Psoas muscle (tissue), 8 donors: ENCODE measurements around the gene ECHDC3. TPM values are rescaled to one million over a fixed set of nuclear protein-coding genes. Genes with fewer than 3 reads are reported as not detected.

Experiments
- ATAC-seq, 4 donors: fragments of 200-7000 bp; cut with Tn5 transposase; one replicate each; pipeline ENCODE4 v1.9.1; 2020; ENCODE audit warnings: moderate library complexity in 3 of 4, mild to moderate bottlenecking in 2 of 4
- DNase-seq, 2 donors: peaks; one replicate each; pipeline ENCODE4 v3.0.0-alpha.2; 2020
- H3K27ac ChIP-seq: fragments of 200-600 bp; one replicate; pipeline ENCODE4 v1.8.0; 2022
- H3K27me3 ChIP-seq, 3 donors: fragments of 200-600 bp in 1 of 3; one replicate each; pipeline versions ENCODE4 v1.6.1 to v1.8.0; 2013 to 2022; ENCODE audit warnings: low read length in 2 of 3, mild to moderate bottlenecking in 2 of 3, moderate library complexity in 1 of 3; ENCODE audit not compliant: insufficient read depth in 3 of 3
- H3K36me3 ChIP-seq, 2 donors: fragments of 200-600 bp in 1 of 2; one replicate each; pipeline versions ENCODE4 v1.6.1 to v1.8.0; 2013 to 2022; ENCODE audit warnings: low read depth in 1 of 2, mild to moderate bottlenecking in 1 of 2, moderate library complexity in 1 of 2; ENCODE audit not compliant: insufficient read depth in 1 of 2
- H3K4me1 ChIP-seq: fragments of 200-600 bp; one replicate; pipeline ENCODE4 v1.8.0; 2022
- H3K4me3 ChIP-seq: fragments of 200-600 bp; one replicate; pipeline ENCODE4 v1.8.0; 2022; ENCODE audit warnings: mild to moderate bottlenecking
- H3K9me3 ChIP-seq: fragments of 200-600 bp; one replicate; pipeline ENCODE4 v1.8.0; 2022
- WGBS, 3 donors: extraction: QIAGEN DNeasy Blood & Tissue Kit; methylation state at CpG; one replicate each; pipeline versions ENCODE4 v1.1.6 to v1.1.7; 2013; 5-methylcytosine and 5-hydroxymethylcytosine counted together
- intact Hi-C, 2 donors: fragments of 100-400 bp; cut with DNase I; formaldehyde crosslinking; loops; one replicate each; pipeline versions ENCODE4 v1.11.0 to v1.14.2; 2022
- polyA plus RNA-seq, 3 donors: library from polyadenylated mRNA; stranded (reverse); fragments of 200-250 nt; gene quantifications; one replicate each; pipeline ENCODE4 v1.2.3, GENCODE V29; 2013
- total RNA-seq, 4 donors: library from RNA; stranded (reverse); fragmentation: NEBNext Ultra II Directional in 2 of 4; extraction: Animal tissue kit (Norgen Biotek cat#: 25700) in 2 of 4; gene quantifications; one replicate each; pipeline versions ENCODE4 v1.2.1 to v1.2.4, GENCODE V29; 2021 to 2023
- TF ChIP-seq, protein P1 (sequence below): fragments of 200-600 bp; IDR thresholded peaks from one replicate; pipeline ENCODE4 v1.8.0; 2022; ENCODE audit warnings: antibody characterized with exemption
- donor health status: healthy with polysubstance abuse.
- donor health status: DM: no; HTN: no; CAD: no; lungs with moderate emphysema.
- donor health status: Bipolar disorder and iron deficiency.
- donor health status: healthy.
- donor health status: DM: yes; HTN: yes; CAD: no.
- donor health status: DM: no; HTN: no; CAD: no.
- donor health status: DM: no; HTN: no; CAD: no.
- donor health status: DM: yes; HTN: yes; CAD: no.

ECHDC3 gene
- total and polyA plus RNA-seq, 7 donors = 39.9 to 146 (median 66.9) TPM

DNA sequence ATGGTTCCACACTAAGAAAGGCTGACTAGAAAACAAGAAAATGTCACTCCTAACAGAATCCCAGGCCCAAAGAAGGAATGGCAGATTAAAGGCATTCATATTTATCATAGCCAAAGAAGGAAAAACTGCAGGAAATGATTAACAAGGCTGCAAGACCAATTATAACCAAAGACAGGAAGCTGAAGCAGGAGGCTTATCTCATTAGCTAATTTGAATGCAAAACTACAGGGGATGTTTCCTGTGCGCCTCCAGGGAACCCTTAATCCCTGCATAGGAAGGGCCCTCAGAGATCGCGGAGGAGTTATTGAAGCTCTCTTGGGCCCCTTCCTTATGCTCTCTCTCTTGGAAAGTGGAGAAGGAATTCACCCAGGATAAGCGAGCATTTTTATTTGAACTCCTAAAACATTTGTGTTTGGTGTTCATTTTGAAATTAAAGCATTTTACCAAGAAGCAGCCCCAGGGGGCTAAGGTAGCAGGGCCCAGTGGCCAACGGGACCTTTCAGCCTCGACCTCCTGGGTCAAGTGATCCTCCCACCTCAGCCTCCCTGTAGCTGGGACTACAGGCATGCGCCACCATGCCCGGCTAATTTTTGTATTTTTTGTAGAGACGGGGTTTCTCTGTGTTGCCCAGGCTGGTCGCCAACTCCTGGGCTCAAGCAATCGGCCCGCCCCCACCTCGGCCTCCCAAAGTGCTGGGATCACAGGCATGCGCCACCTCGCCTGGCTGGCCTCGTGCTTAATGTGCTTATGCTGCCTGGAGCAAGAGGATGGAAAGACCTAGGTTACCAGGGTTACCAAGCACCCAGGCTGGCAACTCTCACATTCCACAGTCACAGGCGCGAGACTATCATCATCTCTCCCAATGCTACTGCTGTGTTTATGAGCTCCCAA, 56.9 kb downstream of the ECHDC3 start:
- H3K36me3 ChIP-seq = no peaks in the 10 kb centered on the region
- intact Hi-C loops = no loop called here
- TF ChIP-seq, protein P1, sequence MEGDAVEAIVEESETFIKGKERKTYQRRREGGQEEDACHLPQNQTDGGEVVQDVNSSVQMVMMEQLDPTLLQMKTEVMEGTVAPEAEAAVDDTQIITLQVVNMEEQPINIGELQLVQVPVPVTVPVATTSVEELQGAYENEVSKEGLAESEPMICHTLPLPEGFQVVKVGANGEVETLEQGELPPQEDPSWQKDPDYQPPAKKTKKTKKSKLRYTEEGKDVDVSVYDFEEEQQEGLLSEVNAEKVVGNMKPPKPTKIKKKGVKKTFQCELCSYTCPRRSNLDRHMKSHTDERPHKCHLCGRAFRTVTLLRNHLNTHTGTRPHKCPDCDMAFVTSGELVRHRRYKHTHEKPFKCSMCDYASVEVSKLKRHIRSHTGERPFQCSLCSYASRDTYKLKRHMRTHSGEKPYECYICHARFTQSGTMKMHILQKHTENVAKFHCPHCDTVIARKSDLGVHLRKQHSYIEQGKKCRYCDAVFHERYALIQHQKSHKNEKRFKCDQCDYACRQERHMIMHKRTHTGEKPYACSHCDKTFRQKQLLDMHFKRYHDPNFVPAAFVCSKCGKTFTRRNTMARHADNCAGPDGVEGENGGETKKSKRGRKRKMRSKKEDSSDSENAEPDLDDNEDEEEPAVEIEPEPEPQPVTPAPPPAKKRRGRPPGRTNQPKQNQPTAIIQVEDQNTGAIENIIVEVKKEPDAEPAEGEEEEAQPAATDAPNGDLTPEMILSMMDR = no peak
- no peaks in the 10 kb centered on the region for H3K9me3 ChIP-seq
- H3K27me3 ChIP-seq = no peaks in the 10 kb centered on the region
- DNase-seq (no peak), ATAC-seq (no peak)
- H3K27ac ChIP-seq = no peak overlapping the region
- no peaks in the 10 kb centered on the region for H3K4me1 ChIP-seq
- 65 to 75% (median 66%) methylated on average over 18 of the region's 18 CpGs for WGBS, 3 donors
- no peak overlapping the region for H3K4me3 ChIP-seq

- TF ChIP-seq, protein P1 = no peak
- Histone ChIP-seq H3K9me3 (no peaks in the 10 kb centered on the region), H3K27me3 (no peaks in the 10 kb centered on the region), H3K27ac (no peak overlapping the region), H3K36me3 (no peaks in the 10 kb centered on the region), H3K4me3 (no peak overlapping the region), H3K4me1 (no peaks in the 10 kb centered on the region)
- 87 to 91% (median 87%) methylated on average over 9 of the region's 9 CpGs for WGBS, 3 donors
- intact Hi-C loops = no loop called here
- ATAC-seq (no peak), DNase-seq (no peak)
Observed at GRCh38 chr10:11799736-11800080, 57.5 kb downstream of the ECHDC3 start.

DNA sequence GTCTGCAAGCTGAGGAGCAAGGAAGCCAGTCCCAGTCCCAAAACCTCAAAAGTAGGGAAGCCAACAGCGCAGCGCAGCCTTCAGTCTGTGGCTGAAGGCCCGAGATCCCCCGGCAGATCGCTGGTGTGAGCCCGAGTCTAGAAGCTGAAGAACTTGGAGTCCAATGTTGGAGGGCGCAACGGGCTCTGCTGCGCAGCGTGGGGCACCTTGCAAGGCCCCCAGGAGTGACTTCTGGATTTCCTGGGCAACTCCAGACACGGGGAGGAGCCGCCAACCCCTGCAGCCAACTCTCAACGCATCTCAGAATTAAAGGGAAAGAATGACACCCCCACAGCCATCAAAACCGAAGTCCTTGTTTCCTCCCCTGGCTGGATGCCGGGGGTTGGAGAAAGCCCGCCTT, 62.2 kb downstream of the ECHDC3 start:
- 89 to 91% (median 89%) methylated on average over 16 of the region's 16 CpGs for WGBS, 3 donors
- intact Hi-C loops = no loop called here
- no peaks in the 10 kb centered on the region for H3K9me3 ChIP-seq
- no peaks in the 10 kb centered on the region for H3K4me1 ChIP-seq
- TF ChIP-seq, protein P1 = no peak
- no peak overlapping the region for H3K4me3 ChIP-seq
- no peaks in the 10 kb centered on the region for H3K36me3 ChIP-seq
- ATAC-seq = no peak
- no peaks in the 10 kb centered on the region for H3K27me3 ChIP-seq
- H3K27ac ChIP-seq = no peak overlapping the region
- no peak for DNase-seq

DNA sequence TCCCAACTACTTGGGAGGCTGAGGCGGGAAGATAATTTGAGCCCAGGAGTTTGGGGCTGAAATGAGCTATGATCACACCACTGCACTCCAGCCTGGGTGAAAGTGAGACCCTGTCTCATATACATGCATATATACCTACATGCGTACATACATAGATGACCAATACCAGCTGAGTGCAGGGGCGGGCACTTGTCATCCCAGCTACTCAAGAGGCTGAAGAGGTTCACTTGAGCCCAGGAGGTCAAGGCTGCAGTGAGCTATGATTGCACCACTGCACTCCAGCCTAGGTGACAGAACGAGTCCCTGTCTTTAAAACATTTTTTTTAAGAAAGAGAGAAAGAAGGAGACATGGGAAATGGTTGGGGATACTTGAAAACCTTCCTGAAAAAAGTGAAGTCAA, 63.6 kb downstream of the ECHDC3 start:
- intact Hi-C loops = no loop called here
- no peak for ATAC-seq
- TF ChIP-seq, protein P1 = no peak
- H3K4me1 ChIP-seq = no peaks in the 10 kb centered on the region
- H3K4me3 ChIP-seq = no peak overlapping the region
- no peaks in the 10 kb centered on the region for H3K27me3 ChIP-seq
- no peaks in the 10 kb centered on the region for H3K9me3 ChIP-seq
- WGBS, 3 donors = 89 to 98% (median 90%) methylated on average over 4 of the region's 4 CpGs
- H3K27ac ChIP-seq = no peak overlapping the region
- no peaks in the 10 kb centered on the region for H3K36me3 ChIP-seq
- DNase-seq = no peak

DNA sequence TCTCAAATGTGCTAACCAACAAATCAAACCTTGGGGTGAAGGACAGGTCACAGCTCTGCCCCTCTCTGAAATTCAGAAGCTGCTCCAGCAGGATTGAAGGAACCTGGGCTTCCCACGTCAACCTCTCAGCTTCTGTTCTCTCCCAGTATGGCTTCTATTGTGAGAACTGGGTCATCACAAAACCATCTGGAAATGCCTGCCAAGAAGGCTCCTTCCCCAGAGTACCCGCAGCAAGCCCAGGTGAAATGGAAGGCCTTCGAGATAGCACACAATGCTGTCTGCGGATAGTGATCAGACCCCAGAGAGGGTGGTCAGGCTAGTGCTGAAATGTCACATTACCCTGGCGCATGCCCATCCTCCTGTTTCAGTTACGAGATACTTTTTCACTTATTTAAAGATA, 64.5 kb downstream of the ECHDC3 start:
- H3K27me3 ChIP-seq = no peaks in the 10 kb centered on the region

More for the DNA sequence above, 64.5 kb downstream of the ECHDC3 start:
- TF ChIP-seq, protein P1 = no peak
- ATAC-seq (no peak), DNase-seq (no peak)
- no peaks in the 10 kb centered on the region for H3K36me3 ChIP-seq
- H3K27ac ChIP-seq = no peak overlapping the region
- 76 to 83% (median 79%) methylated on average over 6 of the region's 6 CpGs for WGBS, 3 donors
- no peaks in the 10 kb centered on the region for H3K9me3 ChIP-seq
- H3K4me3 ChIP-seq = no peak overlapping the region
- intact Hi-C loops = no loop called here
- H3K4me1 ChIP-seq = no peaks in the 10 kb centered on the region
